OCI-LY7 (cell line): ENCODE measurements around the gene EML5. TPM values are rescaled to one million over a fixed set of nuclear protein-coding genes. Genes with fewer than 3 reads are reported as not detected.

Experiments used
- BruUV-seq: library from RNA; stranded (reverse); fragments of 400-500 nt; replicated peaks from 2 replicates; lab custom pipeline; 2021; lab: Mats Ljungman, UMichigan
- CTCF ChIA-PET: fragments of 300-600 bp; sonication (Branson Sonifier 250); formaldehyde crosslinking; loops from one replicate; lab custom pipeline; 2022; ENCODE audit warnings: antibody characterized with exemption; ENCODE audit not compliant: unreplicated experiment; lab: Charles Lee
- POLR2A ChIA-PET: fragments of 300-600 bp; sonication (Branson Sonifier 250); formaldehyde crosslinking; loops from one replicate; lab custom pipeline; 2022; ENCODE audit warnings: antibody characterized with exemption; lab: Charles Lee
- DNase-seq: peaks from one replicate; pipeline ENCODE4 v3.0.0-alpha.2; 2015; ENCODE audit warnings: low spot score
- H2AFZ ChIP-seq: fragments of 200-600 bp; sonication (generic), shearing (Covaris generic); 2 replicates; pipeline ENCODE4 v1.6.1; 2014; ENCODE audit warnings: mild to moderate bottlenecking, antibody characterized with exemption, low read length, moderate library complexity
- H3K27ac ChIP-seq: fragments of 200-600 bp; sonication (generic); 2 replicates; pipeline ENCODE4 v1.5.1; 2014; ENCODE audit warnings: mixed run types, low read depth, mild to moderate bottlenecking, moderate library complexity, low read length, inconsistent platforms; ENCODE audit not compliant: poor library complexity, severe bottlenecking
- H3K36me3 ChIP-seq: fragments of 200-600 bp; sonication (generic); 2 replicates; pipeline ENCODE4 v1.6.1; 2014; ENCODE audit warnings: mild to moderate bottlenecking, antibody characterized with exemption, low read length, moderate library complexity, mixed read lengths; ENCODE audit not compliant: insufficient read depth
- H3K4me1 ChIP-seq: fragments of 200-600 bp; sonication (generic); 2 replicates; pipeline ENCODE4 v1.5.1; 2014; ENCODE audit warnings: mild to moderate bottlenecking, low read length; ENCODE audit not compliant: insufficient read depth, poor library complexity, severe bottlenecking
- H3K4me2 ChIP-seq: fragments of 200-600 bp; sonication (generic); 2 replicates; pipeline ENCODE4 v1.6.1; 2014; ENCODE audit warnings: mild to moderate bottlenecking, low read length
- H3K4me3 ChIP-seq: fragments of 200-600 bp; sonication (generic); 2 replicates; pipeline ENCODE4 v1.5.1; 2014; ENCODE audit warnings: mild to moderate bottlenecking, low read depth, low read length; ENCODE audit not compliant: poor library complexity, severe bottlenecking
- H3K79me2 ChIP-seq: fragments of 200-600 bp; sonication (generic); 2 replicates; pipeline ENCODE4 v1.6.1; 2016; ENCODE audit warnings: low read depth, mild to moderate bottlenecking, low read length, moderate library complexity, mixed read lengths; ENCODE audit not compliant: insufficient read depth
- H3K9me2 ChIP-seq: fragments of 200-600 bp; sonication (generic); 2 replicates; pipeline ENCODE4 v1.6.1; 2016; ENCODE audit warnings: mild to moderate bottlenecking, low read length, mixed read lengths; ENCODE audit not compliant: insufficient read depth
- H3K9me3 ChIP-seq: fragments of 200-600 bp; sonication (generic); 2 replicates; pipeline ENCODE4 v1.6.1; 2014; ENCODE audit warnings: mild to moderate bottlenecking, mixed run types, low read length, mixed read lengths
- H4K20me1 ChIP-seq: fragments of 200-600 bp; sonication (generic); 2 replicates; pipeline ENCODE4 v1.6.1; 2014; ENCODE audit warnings: mild to moderate bottlenecking, antibody characterized with exemption, low read length, moderate library complexity, mixed read lengths; ENCODE audit not compliant: insufficient read depth
- CTCF ChIP-seq: fragments of 200-600 bp; sonication (generic); conservative IDR thresholded peaks from 2 replicates; pipeline ENCODE4 v1.5.1; 2014; ENCODE audit warnings: mild to moderate bottlenecking, antibody characterized with exemption, low read length, moderate library complexity, mixed read lengths
- EZH2phosphoT487 ChIP-seq: fragments of 200-600 bp; sonication (generic); IDR thresholded peaks from 2 replicates; pipeline ENCODE4 v1.6.1; 2018; ENCODE audit warnings: low read depth, borderline replicate concordance, mild to moderate bottlenecking, mixed run types, antibody characterized with exemption, low read length, moderate library complexity, mixed read lengths
- intact Hi-C: fragments of 100-400 bp; cut with micrococcal nuclease; formaldehyde crosslinking; loops from one replicate; pipeline ENCODE4 v1.10.0; 2022; ENCODE audit not compliant: unreplicated experiment
- total RNA-seq, 2 experiments: library from RNA; depleted of rRNA in 1 of 2; stranded (reverse); fragments of >200 nt in 1 of 2; shearing (Covaris generic) in 1 of 2; gene quantifications; 2 replicates each; pipeline ENCODE4 v1.2.3, GENCODE V29; 2014 to 2022

Gene EML5
- total RNA-seq, 2 experiments from 2014 or later, result 1.8 to 5.6 TPM

- ChIA-PET CTCF (no interaction called here), POLR2A (no interaction called here)
- TF ChIP-seq EZH2phosphoT487 (no peak), CTCF (no peak)
- intact Hi-C loops, result no loop called here
- Histone ChIP-seq H3K4me1 (no peaks in the 10 kb centered on the region), H3K36me3 (peaks cover 95% of the 10 kb centered on the region), H3K9me3 (peaks cover 11% of the 10 kb centered on the region), H3K4me2 (no peak overlapping the region), H3K4me3 (no peak overlapping the region), H3K79me2 (no peaks in the 10 kb centered on the region), H4K20me1 (no peaks in the 10 kb centered on the region), H3K9me2 (no peaks in the 10 kb centered on the region), H2AFZ (no peak overlapping the region), H3K27ac (no peak overlapping the region)
- DNase-seq, result no peak
- BruUV-seq, result no TSS peak
Observed at GRCh38 chr14:88572117-88572516, 220.6 kb downstream of the EML5 start.

GRCh38 chr14:88568196-88568595, 224.6 kb downstream of the EML5 start:
- no peak overlapping the region for H3K4me3 ChIP-seq
- H3K4me2 ChIP-seq, result no peak overlapping the region
- no peak overlapping the region for H2AFZ ChIP-seq
- no peak overlapping the region for H3K27ac ChIP-seq
- CTCF ChIA-PET, result no interaction called here
- H3K9me3 ChIP-seq, result peaks cover 11% of the 10 kb centered on the region
- POLR2A ChIA-PET, result interaction anchor here (0.6 kb wide), 1 partner anchor 1753 kb away, joined by 4 read pairs; no protein-coding TSS in a partner anchor
- H3K9me2 ChIP-seq, result no peaks in the 10 kb centered on the region
- H3K4me1 ChIP-seq, result peaks cover 11% of the 10 kb centered on the region
- H3K36me3 ChIP-seq, result peaks cover 72% of the 10 kb centered on the region
- TF ChIP-seq CTCF, result no peak
- no peak for TF ChIP-seq EZH2phosphoT487
- H4K20me1 ChIP-seq, result 0 out of 2 replicates have a peak, but pooled peaks cover 5% of the 10 kb centered on the region
- no TSS peak for BruUV-seq
- intact Hi-C loops, result loop anchor here (10.0 kb wide), 1 partner anchor 183 kb away; the partner anchor contains the start of gene SPATA7
- no peak for DNase-seq
- H3K79me2 ChIP-seq, result peaks cover 25% of the 10 kb centered on the region

- Histone ChIP-seq H3K4me2 (no peak overlapping the region), H3K27ac (no peak overlapping the region), H4K20me1 (0 out of 2 replicates have a peak, but pooled peaks cover 5% of the 10 kb centered on the region), H3K9me2 (no peaks in the 10 kb centered on the region), H2AFZ (no peak overlapping the region), H3K36me3 (peaks cover 47% of the 10 kb centered on the region), H3K4me1 (peaks cover 16% of the 10 kb centered on the region), H3K79me2 (peaks cover 25% of the 10 kb centered on the region), H3K9me3 (peaks cover 11% of the 10 kb centered on the region), H3K4me3 (no peak overlapping the region)
- CTCF ChIA-PET, result no interaction called here
- intact Hi-C loops, result loop anchor here (10.0 kb wide), 1 partner anchor 181 kb away; the partner anchor contains the start of gene SPATA7
- DNase-seq, result no peak
- POLR2A ChIA-PET, result interaction anchor here (0.6 kb wide), 1 partner anchor 82 kb away, joined by 5 read pairs; no protein-coding TSS in a partner anchor
- TF ChIP-seq CTCF (no peak), EZH2phosphoT487 (no peak)
- no TSS peak for BruUV-seq
Observed at GRCh38 chr14:88565427-88565826, 227.3 kb downstream of the EML5 start.
